Uterus (tissue), 2 donors: ENCODE data around the gene MLXIP.

Experiments
- POLR2A ChIP-seq, 2 donors: fragments of 450-650 bp; IDR thresholded peaks; one replicate each; pipeline ENCODE4 v1.6.1; 2016; ENCODE audit warnings: antibody characterized with exemption in 2 of 2, mild to moderate bottlenecking in 1 of 2, moderate library complexity in 1 of 2
- TF ChIP-seq, protein P1 (sequence below), 4 experiments: fragments of 200-600 bp in 2 of 4; fragments of 450-650 bp in 2 of 4; sonication (generic) in 2 of 4; IDR thresholded peaks; one replicate each; pipeline ENCODE4 v1.5.1; 2016 to 2019; ENCODE audit warnings: antibody characterized with exemption in 4 of 4, mild to moderate bottlenecking in 2 of 4, moderate library complexity in 1 of 4

DNA sequence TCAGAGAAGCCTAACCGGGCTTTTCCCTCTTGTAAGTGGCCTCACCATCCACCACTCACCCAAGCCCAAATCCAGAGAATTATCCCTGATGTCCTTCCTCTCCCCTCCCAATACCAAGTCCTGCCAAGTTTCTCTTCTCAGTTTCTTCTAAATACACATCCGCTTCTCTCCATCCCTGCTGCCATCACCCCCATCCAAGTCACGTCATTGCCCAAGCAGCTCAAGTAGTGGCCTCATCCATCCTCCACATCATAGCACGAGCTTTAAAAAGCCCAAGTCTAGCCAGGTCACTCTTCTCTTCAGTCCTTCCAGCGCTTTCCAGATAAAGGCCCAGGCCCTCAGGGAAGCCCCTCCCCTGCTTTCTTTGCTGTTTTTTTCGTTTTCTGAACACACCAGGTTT, 70.1 kb downstream of the MLXIP start:
- TF ChIP-seq, protein P1, sequence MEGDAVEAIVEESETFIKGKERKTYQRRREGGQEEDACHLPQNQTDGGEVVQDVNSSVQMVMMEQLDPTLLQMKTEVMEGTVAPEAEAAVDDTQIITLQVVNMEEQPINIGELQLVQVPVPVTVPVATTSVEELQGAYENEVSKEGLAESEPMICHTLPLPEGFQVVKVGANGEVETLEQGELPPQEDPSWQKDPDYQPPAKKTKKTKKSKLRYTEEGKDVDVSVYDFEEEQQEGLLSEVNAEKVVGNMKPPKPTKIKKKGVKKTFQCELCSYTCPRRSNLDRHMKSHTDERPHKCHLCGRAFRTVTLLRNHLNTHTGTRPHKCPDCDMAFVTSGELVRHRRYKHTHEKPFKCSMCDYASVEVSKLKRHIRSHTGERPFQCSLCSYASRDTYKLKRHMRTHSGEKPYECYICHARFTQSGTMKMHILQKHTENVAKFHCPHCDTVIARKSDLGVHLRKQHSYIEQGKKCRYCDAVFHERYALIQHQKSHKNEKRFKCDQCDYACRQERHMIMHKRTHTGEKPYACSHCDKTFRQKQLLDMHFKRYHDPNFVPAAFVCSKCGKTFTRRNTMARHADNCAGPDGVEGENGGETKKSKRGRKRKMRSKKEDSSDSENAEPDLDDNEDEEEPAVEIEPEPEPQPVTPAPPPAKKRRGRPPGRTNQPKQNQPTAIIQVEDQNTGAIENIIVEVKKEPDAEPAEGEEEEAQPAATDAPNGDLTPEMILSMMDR (IDR thresholded peaks at IDR 0.05), result no peak
- no peak for TF ChIP-seq POLR2A (IDR thresholded peaks at IDR 0.05)
